ENCODE measurements around the gene ASF1B.

ASF1B gene

GRCh38 chr19:14106840-14107239, 29.5 kb downstream of the ASF1B start:
- no peak for DNase-seq

DNA sequence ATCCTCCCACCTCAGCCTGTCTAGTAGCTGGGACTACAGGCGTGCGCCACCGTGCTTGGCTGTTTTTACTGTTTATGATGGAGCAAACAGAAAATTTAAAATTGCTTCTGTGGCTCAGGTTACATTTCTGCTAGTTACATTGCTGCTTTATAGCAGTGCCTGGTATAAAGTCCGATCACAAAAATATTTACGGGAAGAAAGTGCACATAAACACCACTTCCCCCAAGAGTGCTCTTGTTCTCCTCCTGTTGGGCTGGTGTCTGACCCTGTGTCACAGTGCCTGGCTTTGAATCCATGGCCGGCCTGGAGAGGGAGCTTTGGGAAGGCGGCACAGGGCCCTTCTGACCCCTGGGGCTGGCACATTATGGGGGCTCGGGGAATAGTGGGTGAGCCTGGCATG, 30.7 kb downstream of the ASF1B start:
- no peak for DNase-seq

DNA sequence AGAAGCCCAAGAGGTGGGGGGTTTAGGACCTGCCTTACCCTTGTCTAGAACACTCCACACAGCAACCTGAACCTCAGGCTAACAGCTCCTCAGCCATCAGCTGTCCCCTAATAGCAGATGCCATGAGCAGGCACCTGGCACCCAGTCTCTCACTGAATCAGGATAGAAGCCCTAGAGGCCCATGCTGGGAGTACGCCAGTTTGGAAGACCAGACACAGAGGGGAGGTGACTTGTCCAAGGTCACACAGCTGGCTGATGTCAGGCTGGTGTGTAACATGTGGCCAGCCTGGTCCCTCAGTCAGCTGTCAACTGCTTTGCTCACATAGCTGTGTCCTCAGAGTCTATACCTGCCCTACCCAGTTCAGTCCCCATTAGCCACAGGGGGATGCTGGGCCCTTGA, 33.1 kb downstream of the ASF1B start:
- no peak for DNase-seq

DNA sequence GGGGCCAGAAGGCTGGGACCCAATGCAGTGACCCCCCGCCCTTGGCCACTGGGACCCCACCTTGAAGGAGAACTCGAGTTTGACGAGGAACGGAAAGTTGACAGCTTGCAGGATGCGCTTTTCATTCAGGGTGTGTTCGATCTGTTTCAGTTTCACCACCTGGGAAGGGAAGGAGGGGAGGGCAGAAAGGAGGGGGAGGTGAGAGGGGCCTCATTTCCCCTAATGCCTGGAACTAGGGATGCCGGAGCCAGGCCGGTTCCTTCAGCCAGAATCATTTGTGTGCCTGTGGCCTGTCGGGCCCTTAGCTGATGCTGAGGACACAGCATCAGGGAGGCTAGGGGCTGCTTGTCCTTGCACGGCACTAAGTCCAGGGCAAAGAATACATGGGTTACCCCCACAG, 33.6 kb downstream of the ASF1B start:
- DNase-seq: no peak

- no peak for DNase-seq
Observed at GRCh38 chr19:14102102-14102696, 34.2 kb downstream of the ASF1B start.

GRCh38 chr19:14101003-14101545, 35.3 kb downstream of the ASF1B start:
- no peak for DNase-seq

- no peak for DNase-seq
Observed at GRCh38 chr19:14097532-14098151, 38.7 kb downstream of the ASF1B start.

- DNase-seq: no peak
Observed at GRCh38 chr19:14096272-14096992, 40.0 kb downstream of the ASF1B start.

DNA sequence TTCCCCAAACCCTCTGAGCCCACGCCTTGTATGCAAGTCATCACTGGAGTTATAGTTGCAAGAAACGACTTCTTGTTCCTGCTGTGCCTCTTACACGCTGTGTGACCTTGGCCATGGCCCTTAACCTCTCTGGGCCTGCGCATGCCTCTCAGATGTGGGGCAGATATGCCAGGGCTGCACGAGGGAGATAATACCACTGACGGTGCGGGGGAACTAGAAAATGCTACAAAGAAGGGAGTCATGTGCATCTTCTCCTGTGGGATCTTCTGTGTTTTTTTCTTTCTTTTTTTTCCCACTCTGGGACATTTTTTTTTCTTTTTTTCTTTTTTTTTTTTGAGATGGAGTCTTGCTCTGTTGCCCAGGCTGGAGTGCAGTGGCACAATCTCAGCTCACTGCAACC, 41.5 kb downstream of the ASF1B start:
- DNase-seq: no peak

- no peak for DNase-seq
Observed at GRCh38 chr19:14093117-14093823, 43.1 kb downstream of the ASF1B start.

DNA sequence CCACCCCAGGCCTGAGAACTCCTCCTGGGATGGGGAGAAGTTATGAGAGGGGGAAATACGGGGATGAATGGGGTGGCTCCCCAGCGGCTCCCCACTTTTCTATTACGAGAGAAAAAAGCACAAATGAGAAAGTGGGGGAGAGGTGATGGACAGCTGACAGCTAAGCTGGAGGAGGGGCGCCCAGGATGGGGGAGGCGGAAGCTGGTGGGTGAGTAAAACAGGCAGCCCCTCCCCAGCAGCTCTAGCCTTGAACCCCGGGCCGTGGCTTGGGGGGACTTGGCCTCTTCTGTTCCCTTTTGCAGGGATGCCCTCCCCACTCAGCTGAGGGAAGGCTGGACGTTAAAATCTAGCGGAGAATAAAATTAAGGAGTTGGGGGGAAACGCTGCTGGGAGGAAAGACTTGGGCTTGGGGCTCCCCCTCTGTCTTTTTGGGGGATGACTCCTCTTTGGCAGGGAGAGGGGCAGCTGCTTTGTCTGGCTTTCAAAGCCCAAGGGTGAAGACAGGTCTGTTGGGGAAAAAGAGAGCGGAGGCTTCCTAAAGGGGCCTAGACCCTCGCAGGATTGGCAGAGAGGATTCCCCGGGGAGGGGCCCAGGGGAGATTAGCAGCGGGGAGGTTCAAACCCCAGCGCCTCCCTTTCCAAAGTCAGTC, 44.5 kb downstream of the ASF1B start:
- DNase-seq: peak; percentile 29

GRCh38 chr19:14091081-14091812, 45.1 kb downstream of the ASF1B start:
- peak; percentile 69 for DNase-seq

- peak; percentile 78 for DNase-seq
Observed at GRCh38 chr19:14090509-14091080, 45.8 kb downstream of the ASF1B start, which contains the start of gene SAMD1. TSS of gene SAMD1 (minus strand) at chr19:14090751.

- peak; percentile 34 for DNase-seq
Observed at GRCh38 chr19:14089662-14090508, 46.5 kb downstream of the ASF1B start.

GRCh38 chr19:14089412-14089661, 47.1 kb downstream of the ASF1B start:
- peak; percentile 30 for DNase-seq

DNA sequence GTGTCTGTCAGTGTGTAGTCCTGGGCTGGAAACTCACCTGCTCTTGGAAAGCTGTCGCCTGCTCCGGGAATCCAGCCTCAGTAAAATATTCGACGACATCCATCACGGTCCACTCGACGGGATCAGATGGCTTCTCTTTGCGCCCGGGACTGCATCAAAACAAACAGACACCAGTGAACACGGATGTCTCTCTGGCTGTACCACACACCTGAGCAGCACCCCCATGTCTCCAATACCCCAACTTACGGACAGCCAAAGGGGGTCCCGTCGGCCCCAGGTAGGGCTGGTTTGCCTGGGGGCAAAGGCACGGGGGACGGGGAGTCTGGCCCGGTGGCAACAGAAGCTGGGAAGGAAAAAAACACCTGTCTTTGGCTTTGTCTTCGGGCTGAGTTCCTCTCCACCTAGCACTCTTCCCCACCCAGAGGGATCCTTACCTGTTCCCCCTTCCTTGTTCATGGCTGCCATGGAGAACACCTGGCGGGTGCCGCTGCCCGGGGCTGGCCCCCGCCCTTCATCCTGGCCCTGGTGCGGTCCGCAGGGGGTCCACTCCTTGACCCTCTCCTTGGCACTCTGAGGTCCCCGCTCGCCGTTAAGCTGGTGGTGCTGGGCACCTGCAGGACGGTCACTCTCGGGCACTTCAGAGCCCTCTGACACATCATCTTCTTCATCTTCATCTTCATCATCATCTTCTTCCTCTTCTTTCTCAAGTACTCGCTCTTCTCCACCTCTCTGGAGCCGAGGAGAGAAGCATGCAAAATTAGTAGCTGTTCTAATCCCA, 47.6 kb downstream of the ASF1B start:
- no peak for DNase-seq

DNA sequence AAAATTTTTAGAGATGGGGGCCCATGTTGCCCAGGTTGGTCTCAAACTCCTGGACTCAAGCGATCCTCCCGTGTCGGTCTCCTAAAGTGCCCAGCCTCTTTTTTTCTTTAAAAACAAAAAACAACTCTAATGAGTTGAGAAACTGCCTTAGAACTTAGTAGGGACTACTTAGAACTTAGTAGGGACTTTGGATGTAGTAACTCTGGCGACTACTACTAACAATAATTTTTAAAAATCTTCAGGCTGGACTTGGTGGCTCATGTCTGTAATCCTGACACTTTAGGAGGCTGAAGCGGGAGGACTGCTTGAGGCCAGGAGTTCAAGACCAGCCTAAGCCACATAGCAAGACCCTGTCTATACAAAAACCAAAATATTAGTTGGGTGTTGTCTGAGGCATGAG, 50.3 kb downstream of the ASF1B start:
- no peak for DNase-seq

DNA sequence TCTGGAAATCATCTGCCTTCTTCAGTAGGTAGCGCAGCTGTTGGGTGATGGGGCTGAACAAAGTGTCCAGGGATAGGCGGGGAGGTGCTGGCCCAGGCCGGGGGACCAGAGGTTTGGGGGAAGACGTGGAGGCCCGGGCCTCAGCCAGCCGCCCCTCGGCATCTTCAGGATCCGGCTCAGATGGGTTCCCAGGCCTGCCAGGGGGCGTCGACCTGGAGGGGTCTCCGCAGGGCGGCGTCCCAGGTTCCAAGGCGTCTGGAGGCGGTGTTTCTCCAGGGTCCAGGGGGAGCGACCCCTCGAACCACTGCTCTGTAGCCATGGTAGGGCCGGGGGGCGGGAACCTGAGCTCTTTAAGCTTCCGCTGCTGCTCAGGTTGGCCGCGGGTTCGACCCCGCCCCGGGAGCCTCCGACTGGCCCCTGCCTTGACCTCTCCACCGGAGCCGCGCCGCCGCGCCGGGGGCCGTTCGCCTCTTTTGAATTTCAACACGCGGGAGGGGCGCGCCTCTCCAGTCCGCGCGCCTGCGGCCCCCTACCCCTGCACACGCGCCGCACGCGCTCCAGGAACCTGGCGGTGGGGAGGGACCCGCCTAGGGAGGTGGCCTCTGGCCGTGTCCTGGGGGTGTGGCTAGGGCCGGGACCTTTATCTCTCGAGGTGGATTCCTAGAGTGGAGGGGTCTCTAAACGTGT, 50.9 kb downstream of the ASF1B start, which contains the start of gene C19orf67:
TSS of gene C19orf67 (minus strand) at position 475 of the 687 bp plus-strand sequence. CDS start at position 319, 156 bp downstream.
- no peak for DNase-seq

GRCh38 chr19:14082675-14082960, 53.8 kb downstream of the ASF1B start:
- DNase-seq: no peak
